ENCODE measurements around the gene SNAP47.

DNA sequence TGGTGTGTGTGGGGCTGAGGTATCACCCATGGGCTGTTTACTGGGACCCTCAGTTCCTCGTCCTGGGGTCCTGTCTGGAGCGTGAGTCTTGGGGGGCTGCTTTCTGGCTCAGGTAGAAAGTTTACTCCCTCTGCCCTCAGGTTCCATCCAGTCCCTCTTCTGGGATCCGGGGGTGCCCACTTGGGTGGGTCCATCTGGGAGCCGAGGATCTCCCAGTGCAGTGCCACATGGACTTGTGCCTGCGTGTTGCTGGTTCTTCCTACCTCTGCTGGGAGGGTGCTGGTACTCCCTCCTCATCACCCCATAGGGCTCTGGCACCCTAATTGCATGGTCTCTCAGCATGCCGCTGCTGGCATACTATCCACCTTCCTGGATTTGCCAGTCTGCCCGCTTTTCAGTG is 14.0 kb downstream of the SNAP47 start:
- TF ChIP-seq, protein P1, sequence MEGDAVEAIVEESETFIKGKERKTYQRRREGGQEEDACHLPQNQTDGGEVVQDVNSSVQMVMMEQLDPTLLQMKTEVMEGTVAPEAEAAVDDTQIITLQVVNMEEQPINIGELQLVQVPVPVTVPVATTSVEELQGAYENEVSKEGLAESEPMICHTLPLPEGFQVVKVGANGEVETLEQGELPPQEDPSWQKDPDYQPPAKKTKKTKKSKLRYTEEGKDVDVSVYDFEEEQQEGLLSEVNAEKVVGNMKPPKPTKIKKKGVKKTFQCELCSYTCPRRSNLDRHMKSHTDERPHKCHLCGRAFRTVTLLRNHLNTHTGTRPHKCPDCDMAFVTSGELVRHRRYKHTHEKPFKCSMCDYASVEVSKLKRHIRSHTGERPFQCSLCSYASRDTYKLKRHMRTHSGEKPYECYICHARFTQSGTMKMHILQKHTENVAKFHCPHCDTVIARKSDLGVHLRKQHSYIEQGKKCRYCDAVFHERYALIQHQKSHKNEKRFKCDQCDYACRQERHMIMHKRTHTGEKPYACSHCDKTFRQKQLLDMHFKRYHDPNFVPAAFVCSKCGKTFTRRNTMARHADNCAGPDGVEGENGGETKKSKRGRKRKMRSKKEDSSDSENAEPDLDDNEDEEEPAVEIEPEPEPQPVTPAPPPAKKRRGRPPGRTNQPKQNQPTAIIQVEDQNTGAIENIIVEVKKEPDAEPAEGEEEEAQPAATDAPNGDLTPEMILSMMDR (IDR thresholded peaks at IDR 0.05): no peak
- TF ChIP-seq POLR2A (IDR thresholded peaks at IDR 0.05) (no peak), POLR2AphosphoS5 (IDR thresholded peaks at IDR 0.05) (no peak)

Data from prostate gland (tissue), 2 donors.